ENCODE data around the gene RNASE8. TPM values are rescaled to one million over a fixed set of nuclear protein-coding genes. Genes with fewer than 3 reads are reported as not detected.

Gene RNASE8
- total and polyA plus RNA-seq, 12 donors: not detected

DNA sequence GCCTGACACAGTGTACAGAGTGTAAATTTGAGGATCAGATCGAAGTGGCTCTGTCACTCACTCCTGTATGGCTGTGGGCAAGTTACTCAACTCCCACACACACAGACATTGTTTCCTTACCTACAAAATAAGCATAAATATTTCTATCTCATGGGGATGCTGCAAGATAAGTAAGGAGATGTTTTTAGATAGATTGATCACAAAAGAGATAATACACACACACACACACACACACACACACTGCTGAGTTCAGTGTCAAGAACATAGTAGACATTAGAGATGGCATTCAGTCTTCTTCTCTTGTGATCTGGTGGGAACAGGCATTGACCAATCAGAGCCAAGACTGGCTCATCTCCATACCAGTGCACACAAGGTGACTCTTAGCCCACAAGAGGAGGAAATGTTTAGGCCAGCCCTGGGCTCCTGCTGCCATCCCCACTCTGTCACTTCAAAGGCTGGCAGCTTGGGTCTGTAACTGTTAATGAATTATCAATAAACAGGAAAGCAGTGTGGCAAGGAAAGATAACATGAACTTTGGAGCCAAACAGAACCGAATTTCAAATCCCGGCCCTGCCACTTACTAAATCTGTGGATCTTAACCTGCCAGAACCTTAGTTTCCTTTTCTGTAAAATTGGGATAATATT, 3.4 kb upstream of the RNASE8 start:
- DNase-seq (no peak), ATAC-seq (peak in 1 of 8 donors; percentile 30)
- Histone ChIP-seq H3K27me3 (no peaks in the 10 kb centered on the region), H3K4me1 (peaks cover 0 to 10% (median 0%) of the 10 kb centered on the region in 9 donors), H3K4me3 (no peak overlapping the region), H3K36me3 (no peaks in the 10 kb centered on the region), H3K9me3 (no peaks in the 10 kb centered on the region), H3K27ac (no peak overlapping the region)
- 74 to 83% methylated on average over 3 of the region's 3 CpGs for WGBS, 2 donors
- TF ChIP-seq, protein P1, sequence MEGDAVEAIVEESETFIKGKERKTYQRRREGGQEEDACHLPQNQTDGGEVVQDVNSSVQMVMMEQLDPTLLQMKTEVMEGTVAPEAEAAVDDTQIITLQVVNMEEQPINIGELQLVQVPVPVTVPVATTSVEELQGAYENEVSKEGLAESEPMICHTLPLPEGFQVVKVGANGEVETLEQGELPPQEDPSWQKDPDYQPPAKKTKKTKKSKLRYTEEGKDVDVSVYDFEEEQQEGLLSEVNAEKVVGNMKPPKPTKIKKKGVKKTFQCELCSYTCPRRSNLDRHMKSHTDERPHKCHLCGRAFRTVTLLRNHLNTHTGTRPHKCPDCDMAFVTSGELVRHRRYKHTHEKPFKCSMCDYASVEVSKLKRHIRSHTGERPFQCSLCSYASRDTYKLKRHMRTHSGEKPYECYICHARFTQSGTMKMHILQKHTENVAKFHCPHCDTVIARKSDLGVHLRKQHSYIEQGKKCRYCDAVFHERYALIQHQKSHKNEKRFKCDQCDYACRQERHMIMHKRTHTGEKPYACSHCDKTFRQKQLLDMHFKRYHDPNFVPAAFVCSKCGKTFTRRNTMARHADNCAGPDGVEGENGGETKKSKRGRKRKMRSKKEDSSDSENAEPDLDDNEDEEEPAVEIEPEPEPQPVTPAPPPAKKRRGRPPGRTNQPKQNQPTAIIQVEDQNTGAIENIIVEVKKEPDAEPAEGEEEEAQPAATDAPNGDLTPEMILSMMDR (IDR thresholded peaks at IDR 0.05): no peak
- intact Hi-C loops (cut with DNase I): loop anchor here in 1 of 10 donors (10.0 kb wide), 1 partner anchor 509 kb away; no protein-coding TSS in a partner anchor

- no peak overlapping the region for H3K4me3 ChIP-seq
- peaks cover 0 to 10% (median 0%) of the 10 kb centered on the region in 9 donors for H3K4me1 ChIP-seq
- WGBS, 2 donors: 80 to 87% methylated on average over 4 of the region's 4 CpGs
- no peaks in the 10 kb centered on the region for H3K9me3 ChIP-seq
- no peak for ATAC-seq
- no peak overlapping the region for H3K27ac ChIP-seq
- intact Hi-C loops (cut with DNase I): loop anchor here in 1 of 10 donors (10.0 kb wide), 1 partner anchor 510 kb away; no protein-coding TSS in a partner anchor
- TF ChIP-seq, protein P1 (IDR thresholded peaks at IDR 0.05): no peak
- no peaks in the 10 kb centered on the region for H3K36me3 ChIP-seq
- no peak for DNase-seq
- no peaks in the 10 kb centered on the region for H3K27me3 ChIP-seq
Measured at GRCh38 chr14:21054768-21055145, 2.9 kb upstream of the RNASE8 start.

- DNase-seq: no peak
- intact Hi-C loops (cut with DNase I): loop anchor here in 1 of 10 donors (10.0 kb wide), 1 partner anchor 511 kb away; no protein-coding TSS in a partner anchor
- no peak for ATAC-seq
- no peaks in the 10 kb centered on the region for H3K36me3 ChIP-seq
- no peak overlapping the region for H3K4me3 ChIP-seq
- no peak overlapping the region for H3K27ac ChIP-seq
- no peaks in the 10 kb centered on the region for H3K9me3 ChIP-seq
- TF ChIP-seq, protein P1 (IDR thresholded peaks at IDR 0.05): no peak
- no peaks in the 10 kb centered on the region for H3K27me3 ChIP-seq
- peaks cover 0 to 10% (median 0%) of the 10 kb centered on the region in 9 donors for H3K4me1 ChIP-seq
- 71 to 77% methylated on average over 5 of the region's 5 CpGs for WGBS, 2 donors
Measured at GRCh38 chr14:21055432-21056117, 2.0 kb upstream of the RNASE8 start.

GRCh38 chr14:21056520-21057163, 980 bp upstream of the RNASE8 start:
- peaks cover 0 to 10% (median 0%) of the 10 kb centered on the region in 9 donors for H3K4me1 ChIP-seq
- H3K27ac ChIP-seq: no peak overlapping the region
- no peaks in the 10 kb centered on the region for H3K9me3 ChIP-seq
- H3K27me3 ChIP-seq: no peaks in the 10 kb centered on the region
- DNase-seq: no peak
- no peak overlapping the region for H3K4me3 ChIP-seq
- peak in 1 of 8 donors; percentile 43 for ATAC-seq
- no peaks in the 10 kb centered on the region for H3K36me3 ChIP-seq
- intact Hi-C loops (cut with DNase I): loop anchor here in 1 of 10 donors (10.0 kb wide), 1 partner anchor 512 kb away; no protein-coding TSS in a partner anchor
- TF ChIP-seq, protein P1 (IDR thresholded peaks at IDR 0.05): no peak
- 78% methylated on average over 10 of the region's 10 CpGs for WGBS, 2 donors
